CD14-positive monocyte (primary cell): Measurements from ENCODE around the gene NME7. TPM values are rescaled to one million over a fixed set of nuclear protein-coding genes. Genes with fewer than 3 reads are reported as not detected.

Experiments used
- DNase-seq, 3 donors: peaks; one replicate each; pipeline ENCODE4 v3.0.0-alpha.2; 2011 to 2022
- H2AFZ ChIP-seq: 2 replicates; pipeline ENCODE4 v1.6.0; 2012; ENCODE audit warnings: mild to moderate bottlenecking, low read depth, low read length, inconsistent platforms; ENCODE audit not compliant: insufficient read depth, poor library complexity, severe bottlenecking
- H3K27ac ChIP-seq, 2 donors: 1 replicate in 1 of 2; 2 replicates in 1 of 2; pipeline ENCODE4 v1.5.1; 2012 to 2013; ENCODE audit warnings: low read length in 2 of 2, control low read depth in 1 of 2, inconsistent platforms in 1 of 2, low read depth in 1 of 2, mild to moderate bottlenecking in 1 of 2
- H3K27me3 ChIP-seq, 2 donors: one replicate each; pipeline versions ENCODE4 v1.6.0 to v1.6.1; 2011 to 2013; ENCODE audit warnings: low read length in 2 of 2; ENCODE audit not compliant: control insufficient read depth in 2 of 2, insufficient read depth in 2 of 2
- H3K36me3 ChIP-seq, 2 donors: replicated peaks in 1 of 2; 1 replicate in 1 of 2; 2 replicates in 1 of 2; pipeline versions ENCODE4 v1.5.1 to v1.6.1; 2012 to 2013; ENCODE audit warnings: low read length in 2 of 2, control low read depth in 1 of 2, inconsistent platforms in 1 of 2, mild to moderate bottlenecking in 1 of 2; ENCODE audit not compliant: insufficient read depth in 2 of 2, control insufficient read depth in 1 of 2
- H3K4me1 ChIP-seq, 2 donors: 1 replicate in 1 of 2; 2 replicates in 1 of 2; pipeline versions ENCODE4 v1.5.1 to v1.6.1; 2012 to 2013; ENCODE audit warnings: low read length in 2 of 2, control low read depth in 1 of 2, inconsistent platforms in 1 of 2, mild to moderate bottlenecking in 1 of 2, moderate library complexity in 1 of 2; ENCODE audit not compliant: insufficient read depth in 2 of 2, control insufficient read depth in 1 of 2
- H3K4me2 ChIP-seq: replicated peaks from 2 replicates; pipeline ENCODE3; 2012; ENCODE audit warnings: low read length, moderate library complexity, mild to moderate bottlenecking; ENCODE audit not compliant: poor library complexity, severe bottlenecking; ENCODE audit errors: extremely low read depth
- H3K4me3 ChIP-seq, 3 experiments: fragments of 200-600 bp in 1 of 3; sonication (generic) in 1 of 3; replicated peaks in 1 of 3; 1 replicate in 2 of 3; 2 replicates in 1 of 3; pipeline ENCODE4 v1.5.1; 2011 to 2013; ENCODE audit warnings: low read length in 3 of 3, mild to moderate bottlenecking in 3 of 3, control low read depth in 2 of 3, low read depth in 2 of 3, inconsistent platforms in 1 of 3, moderate library complexity in 1 of 3
- H3K79me2 ChIP-seq: 2 replicates; pipeline ENCODE4 v1.6.0; 2012; ENCODE audit warnings: mild to moderate bottlenecking, control low read depth, inconsistent platforms, low read length, moderate library complexity; ENCODE audit not compliant: insufficient read depth
- H3K9ac ChIP-seq: 2 replicates; pipeline ENCODE4 v1.6.0; 2017; ENCODE audit warnings: low read length, mild to moderate bottlenecking; ENCODE audit not compliant: insufficient read depth, poor library complexity, severe bottlenecking
- H3K9me3 ChIP-seq, 2 donors: replicated peaks in 1 of 2; 1 replicate in 1 of 2; 2 replicates in 1 of 2; pipeline versions ENCODE4 v1.5.1 to v1.6.1; 2012 to 2013; ENCODE audit warnings: low read length in 2 of 2, control low read depth in 1 of 2; ENCODE audit not compliant: control insufficient read depth in 1 of 2, insufficient read depth in 1 of 2
- H4K20me1 ChIP-seq: 2 replicates; pipeline ENCODE4 v1.6.0; 2012; ENCODE audit warnings: mild to moderate bottlenecking, low read length, control low read depth, moderate library complexity; ENCODE audit not compliant: insufficient read depth
- H3K27ac Mint-ChIP-seq, 7 donors: one replicate each; pipeline ENCODE4 v1.8.0; 2020; ENCODE audit warnings: mild to moderate bottlenecking in 7 of 7, mixed read lengths in 7 of 7, moderate library complexity in 6 of 7, inconsistent platforms in 2 of 7
- H3K27me3 Mint-ChIP-seq, 3 donors: one replicate each; pipeline ENCODE4 v1.8.0; 2021 to 2022; ENCODE audit warnings: low read depth in 3 of 3, mild to moderate bottlenecking in 3 of 3, mixed read lengths in 3 of 3, moderate library complexity in 3 of 3, inconsistent platforms in 1 of 3
- H3K36me3 Mint-ChIP-seq, 2 donors: one replicate each; pipeline ENCODE4 v1.8.0; 2020; ENCODE audit warnings: mixed read lengths in 2 of 2, inconsistent platforms in 1 of 2, mild to moderate bottlenecking in 1 of 2
- H3K4me1 Mint-ChIP-seq: one replicate; pipeline ENCODE4 v1.8.0; 2020; ENCODE audit warnings: mild to moderate bottlenecking, mixed read lengths
- H3K4me3 Mint-ChIP-seq, 2 donors: one replicate each; pipeline ENCODE4 v1.8.0; 2020; ENCODE audit warnings: mild to moderate bottlenecking in 2 of 2, mixed read lengths in 2 of 2, moderate library complexity in 1 of 2
- H3K9me3 Mint-ChIP-seq, 7 donors: one replicate each; pipeline ENCODE4 v1.8.0; 2020 to 2022; ENCODE audit warnings: mixed read lengths in 7 of 7, mild to moderate bottlenecking in 6 of 7, moderate library complexity in 6 of 7, inconsistent platforms in 2 of 7
- CTCF ChIP-seq: fragments of 200-600 bp; IDR thresholded peaks from one replicate; pipeline ENCODE4 v1.8.0; 2022; ENCODE audit warnings: antibody characterized with exemption, mild to moderate bottlenecking
- WGBS: methylation state at CpG from one replicate; pipeline ENCODE4 v1.1.5; 2013; ENCODE audit warnings: missing lambda C conversion rate; ENCODE audit not compliant: insufficient coverage; 5-methylcytosine and 5-hydroxymethylcytosine counted together
- intact Hi-C, 2 donors: fragments of 100-400 bp; cut with micrococcal nuclease; formaldehyde crosslinking; loops; one replicate each; pipeline versions ENCODE4 v1.15.0 to v1.15.1; 2023
- polyA plus RNA-seq, 3 donors: library from polyadenylated mRNA; depleted of rRNA in 1 of 3; unstranded in 2 of 3; stranded (reverse) in 1 of 3; fragments of 300-500 nt in 2 of 3; fragments of >200 nt in 1 of 3; fragmentation: Illumina TruSeq in 2 of 3; gene quantifications; 1 replicate in 2 of 3; 2 replicates in 1 of 3; pipeline ENCODE4 v1.2.3, GENCODE V29; 2012 to 2021

NME7 gene
- polyA plus RNA-seq, 3 donors, result 3.5 to 8.0 (median 6.0) TPM

GRCh38 chr1:169368406-169368769 is 791 bp upstream of the NME7 start:
- DNase-seq, result peak in 2 of 3 donors; percentile 6 to 13
- Histone ChIP-seq H3K4me2 (peak overlapping the region; percentile 97), H2AFZ (peak overlapping the region; percentile 98), H3K4me1 (peaks cover 7 to 18% of the 10 kb centered on the region in 2 donors), H3K36me3 (peaks cover 21 to 35% of the 10 kb centered on the region in 2 donors), H3K27me3 (no peaks in the 10 kb centered on the region), H3K4me3 (peak overlapping the region; percentile 76 to 100 (median 84)), H4K20me1 (no peaks in the 10 kb centered on the region), H3K79me2 (peaks cover 22% of the 10 kb centered on the region), H3K9me3 (peaks cover 0 to 3% of the 10 kb centered on the region in 2 donors), H3K9ac (peak overlapping the region; percentile 74), H3K27ac (peak overlapping the region; percentile 65 to 92)
- Mint-ChIP-seq H3K36me3 (peaks cover 21 to 30% of the 10 kb centered on the region in 2 donors), H3K27me3 (no peaks in the 10 kb centered on the region), H3K27ac (no peak overlapping the region), H3K4me1 (peaks cover 9% of the 10 kb centered on the region), H3K4me3 (no peak overlapping the region), H3K9me3 (peaks cover 0 to 5% (median 5%) of the 10 kb centered on the region in 7 donors)
- intact Hi-C loops, result loop anchor here in 1 of 2 donors (5.0 to 10.0 kb wide), 3 partner anchors 119 to 526 kb away; partner anchors contain the start of genes ATP1B1, SCYL3 and SLC19A2
- TF ChIP-seq CTCF, result no peak
- 0% methylated on average over 12 of the region's 16 CpGs for WGBS

- Mint-ChIP-seq H3K4me1 (peaks cover 9% of the 10 kb centered on the region), H3K36me3 (peaks cover 13 to 19% of the 10 kb centered on the region in 2 donors), H3K27me3 (no peaks in the 10 kb centered on the region), H3K9me3 (peaks cover 0 to 5% (median 5%) of the 10 kb centered on the region in 7 donors), H3K4me3 (no peak overlapping the region), H3K27ac (no peak overlapping the region)
- Histone ChIP-seq H3K9ac (peak overlapping the region; percentile 74), H3K27me3 (no peaks in the 10 kb centered on the region), H3K9me3 (peaks cover 0 to 3% of the 10 kb centered on the region in 2 donors), H3K27ac (peak overlapping the region; percentile 24 to 92), H3K36me3 (peaks cover 11 to 23% of the 10 kb centered on the region in 2 donors), H4K20me1 (no peaks in the 10 kb centered on the region), H3K79me2 (peaks cover 22% of the 10 kb centered on the region), H3K4me2 (peak overlapping the region; percentile 97), H3K4me3 (peak overlapping the region; percentile 76 to 100 (median 84)), H3K4me1 (peaks cover 7 to 18% of the 10 kb centered on the region in 2 donors), H2AFZ (peak overlapping the region; percentile 98)
- intact Hi-C loops, result loop anchor here in 1 of 2 donors (5.0 to 10.0 kb wide), 3 partner anchors 120 to 528 kb away; partner anchors contain the start of genes ATP1B1, SCYL3 and SLC19A2
- TF ChIP-seq CTCF, result no peak
- no peak for DNase-seq
- WGBS, result 0% methylated on average over 2 of the region's 15 CpGs
Measured at GRCh38 chr1:169367096-169367685, 406 bp downstream of the NME7 start.
